DOHH2 (cell line): ENCODE data around the gene SYNCRIP.

Experiments used
- H3F3A ChIP-seq: fragments of 200-600 bp; sonication (generic), shearing (Covaris generic); 2 replicates; pipeline ENCODE4 v1.6.0; 2016; ENCODE audit warnings: antibody characterized with exemption, mild to moderate bottlenecking; ENCODE audit not compliant: control insufficient read depth, insufficient read depth
- H3K27ac ChIP-seq: fragments of 200-600 bp; sonication (generic); 2 replicates; pipeline ENCODE4 v1.5.1; 2014; ENCODE audit warnings: low read depth, mild to moderate bottlenecking, low read length, moderate library complexity
- H3K27me3 ChIP-seq: fragments of 200-600 bp; sonication (generic); 2 replicates; pipeline ENCODE4 v1.6.1; 2014; ENCODE audit warnings: mild to moderate bottlenecking, low read length, mixed read lengths; ENCODE audit not compliant: control insufficient read depth
- H3K36me3 ChIP-seq: fragments of 200-600 bp; sonication (generic); 2 replicates; pipeline ENCODE4 v1.6.1; 2014; ENCODE audit warnings: mild to moderate bottlenecking, low read length, moderate library complexity, mixed read lengths; ENCODE audit not compliant: control insufficient read depth
- H3K4me1 ChIP-seq: fragments of 200-600 bp; sonication (generic); 2 replicates; pipeline ENCODE4 v1.6.1; 2014; ENCODE audit warnings: mild to moderate bottlenecking, low read length, mixed read lengths; ENCODE audit not compliant: control insufficient read depth
- H3K4me2 ChIP-seq: fragments of 200-600 bp; sonication (generic); 2 replicates; pipeline ENCODE4 v1.6.0; 2014; ENCODE audit warnings: mild to moderate bottlenecking, low read length, moderate library complexity
- H3K4me3 ChIP-seq: fragments of 200-600 bp; sonication (generic); 2 replicates; pipeline ENCODE4 v1.5.1; 2014; ENCODE audit warnings: mild to moderate bottlenecking, low read length, mixed read lengths
- H3K79me2 ChIP-seq: fragments of 200-600 bp; sonication (generic); 2 replicates; pipeline ENCODE4 v1.6.1; 2014; ENCODE audit warnings: mild to moderate bottlenecking, low read length, mixed read lengths; ENCODE audit not compliant: control insufficient read depth
- H3K9me2 ChIP-seq: fragments of 200-600 bp; sonication (generic); replicated peaks from 2 replicates; pipeline ENCODE4 v1.6.1; 2014; ENCODE audit warnings: mild to moderate bottlenecking, low read length, mixed read lengths; ENCODE audit not compliant: control insufficient read depth
- H3K9me3 ChIP-seq: fragments of 200-600 bp; sonication (generic); 2 replicates; pipeline ENCODE4 v1.6.1; 2014; ENCODE audit warnings: antibody characterized with exemption, low read length, mixed read lengths; ENCODE audit not compliant: control insufficient read depth, insufficient read depth
- H4K20me1 ChIP-seq: fragments of 200-600 bp; sonication (generic); 2 replicates; pipeline ENCODE4 v1.6.0; 2014; ENCODE audit warnings: low read depth, mild to moderate bottlenecking, antibody characterized with exemption, low read length, moderate library complexity; ENCODE audit not compliant: control insufficient read depth, insufficient read depth
- EZH2phosphoT487 ChIP-seq: fragments of 200-600 bp; sonication (generic); IDR thresholded peaks from 2 replicates; pipeline ENCODE4 v1.6.1; 2017; ENCODE audit warnings: borderline replicate concordance, mild to moderate bottlenecking, antibody characterized with exemption, low read length, moderate library complexity, mixed read lengths
- TF ChIP-seq, protein P1 (sequence below): fragments of 200-600 bp; sonication (generic); IDR thresholded peaks from one replicate; pipeline ENCODE4 v1.5.1; 2014; ENCODE audit warnings: antibody characterized with exemption, mild to moderate bottlenecking, low read depth, low read length; ENCODE audit not compliant: poor library complexity, severe bottlenecking

SYNCRIP gene

GRCh38 chr6:85669735-85670194, 27.1 kb upstream of the SYNCRIP start:
- Histone ChIP-seq H3K4me1 (peaks cover 63% of the 10 kb centered on the region), H3K27me3 (no peaks in the 10 kb centered on the region), H3K9me2 (no peaks in the 10 kb centered on the region), H3F3A (peaks cover 50% of the 10 kb centered on the region), H3K27ac (peak overlapping the region; percentile 68), H3K79me2 (peaks cover 23% of the 10 kb centered on the region), H4K20me1 (no peaks in the 10 kb centered on the region), H3K9me3 (no peaks in the 10 kb centered on the region), H3K36me3 (peaks cover 16% of the 10 kb centered on the region), H3K4me3 (peak overlapping the region; percentile 50), H3K4me2 (peak overlapping the region; percentile 49)
- no peak for TF ChIP-seq EZH2phosphoT487
- TF ChIP-seq, protein P1, sequence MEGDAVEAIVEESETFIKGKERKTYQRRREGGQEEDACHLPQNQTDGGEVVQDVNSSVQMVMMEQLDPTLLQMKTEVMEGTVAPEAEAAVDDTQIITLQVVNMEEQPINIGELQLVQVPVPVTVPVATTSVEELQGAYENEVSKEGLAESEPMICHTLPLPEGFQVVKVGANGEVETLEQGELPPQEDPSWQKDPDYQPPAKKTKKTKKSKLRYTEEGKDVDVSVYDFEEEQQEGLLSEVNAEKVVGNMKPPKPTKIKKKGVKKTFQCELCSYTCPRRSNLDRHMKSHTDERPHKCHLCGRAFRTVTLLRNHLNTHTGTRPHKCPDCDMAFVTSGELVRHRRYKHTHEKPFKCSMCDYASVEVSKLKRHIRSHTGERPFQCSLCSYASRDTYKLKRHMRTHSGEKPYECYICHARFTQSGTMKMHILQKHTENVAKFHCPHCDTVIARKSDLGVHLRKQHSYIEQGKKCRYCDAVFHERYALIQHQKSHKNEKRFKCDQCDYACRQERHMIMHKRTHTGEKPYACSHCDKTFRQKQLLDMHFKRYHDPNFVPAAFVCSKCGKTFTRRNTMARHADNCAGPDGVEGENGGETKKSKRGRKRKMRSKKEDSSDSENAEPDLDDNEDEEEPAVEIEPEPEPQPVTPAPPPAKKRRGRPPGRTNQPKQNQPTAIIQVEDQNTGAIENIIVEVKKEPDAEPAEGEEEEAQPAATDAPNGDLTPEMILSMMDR, result no peak

DNA sequence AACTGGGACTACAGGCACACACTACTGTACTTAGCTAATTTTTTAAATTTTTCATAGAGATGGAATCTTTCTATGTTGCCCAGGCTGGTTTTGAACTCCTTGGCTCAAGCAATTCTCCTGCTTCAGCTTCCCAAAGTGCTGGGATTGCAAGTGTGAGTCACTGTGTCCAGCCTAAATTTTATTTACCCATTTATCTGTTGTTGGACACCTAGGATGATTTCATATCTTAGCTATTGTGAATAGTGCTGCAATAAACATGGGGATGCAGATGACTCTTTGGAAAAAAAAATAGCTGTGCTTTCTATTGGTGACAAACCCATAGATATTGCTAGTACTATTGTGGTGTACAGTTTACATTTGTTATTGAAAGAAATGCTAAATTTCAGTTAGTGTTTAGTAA, 19.6 kb upstream of the SYNCRIP start:
- H3K4me2 ChIP-seq, result no peak overlapping the region
- no peaks in the 10 kb centered on the region for H3K79me2 ChIP-seq
- H3K9me2 ChIP-seq, result no peaks in the 10 kb centered on the region
- no peaks in the 10 kb centered on the region for H3K36me3 ChIP-seq
- TF ChIP-seq, protein P1, result no peak
- TF ChIP-seq EZH2phosphoT487, result no peak
- no peaks in the 10 kb centered on the region for H4K20me1 ChIP-seq
- no peak overlapping the region for H3K4me3 ChIP-seq
- no peaks in the 10 kb centered on the region for H3K9me3 ChIP-seq
- H3K27ac ChIP-seq, result no peak overlapping the region
- H3F3A ChIP-seq, result peaks cover 5% of the 10 kb centered on the region; the same call in 1 of the 2 replicates
- H3K27me3 ChIP-seq, result no peaks in the 10 kb centered on the region
- H3K4me1 ChIP-seq, result no peaks in the 10 kb centered on the region

DNA sequence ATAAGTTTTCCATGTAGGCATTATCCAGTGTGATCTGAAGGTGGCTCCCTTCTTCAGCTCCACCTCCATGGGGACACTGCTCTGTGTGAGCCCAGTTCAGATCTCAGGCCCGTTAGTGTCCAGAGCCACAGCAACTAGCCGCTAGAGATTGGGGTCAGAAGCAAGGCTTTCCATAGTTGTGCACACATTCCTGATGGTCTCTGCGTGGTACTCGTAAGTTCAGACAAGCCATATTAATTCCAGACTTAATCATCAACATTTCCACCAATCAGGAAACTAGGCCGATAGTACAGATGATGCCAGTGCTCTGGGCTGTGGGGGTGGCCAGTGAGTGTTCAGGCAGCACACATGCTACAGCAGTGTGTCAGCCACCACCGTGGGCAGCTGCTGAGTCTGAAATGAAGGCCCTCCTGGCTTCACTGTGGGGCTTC, 17.5 kb upstream of the SYNCRIP start:
- no peaks in the 10 kb centered on the region for H3K9me2 ChIP-seq
- peaks cover 5% of the 10 kb centered on the region; the same call in 1 of the 2 replicates for H3F3A ChIP-seq
- no peak overlapping the region for H3K4me3 ChIP-seq
- no peak overlapping the region for H3K27ac ChIP-seq
- no peaks in the 10 kb centered on the region for H4K20me1 ChIP-seq
- H3K27me3 ChIP-seq, result no peaks in the 10 kb centered on the region
- H3K4me1 ChIP-seq, result no peaks in the 10 kb centered on the region
- H3K79me2 ChIP-seq, result no peaks in the 10 kb centered on the region
- TF ChIP-seq, protein P1, result no peak
- TF ChIP-seq EZH2phosphoT487, result no peak
- H3K9me3 ChIP-seq, result no peaks in the 10 kb centered on the region
- no peaks in the 10 kb centered on the region for H3K36me3 ChIP-seq
- H3K4me2 ChIP-seq, result no peak overlapping the region
